H9 (cell line): ENCODE data around the gene SPDL1. TPM values are rescaled to one million over a fixed set of nuclear protein-coding genes. Genes with fewer than 3 reads are reported as not detected.

Source experiments
- DNase-seq: peaks from one replicate; pipeline ENCODE4 v3.0.0-alpha.2; 2017
- H2AFZ ChIP-seq: one replicate; pipeline ENCODE4 v1.6.1; 2013; ENCODE audit warnings: mild to moderate bottlenecking, low read length, control low read depth, moderate library complexity
- H2AK5ac ChIP-seq: 2 replicates; pipeline ENCODE4 v1.6.1; 2013; ENCODE audit warnings: low read length, control low read depth, mixed read lengths; ENCODE audit not compliant: insufficient read length
- H2BK120ac ChIP-seq: one replicate; pipeline ENCODE4 v1.6.1; 2013; ENCODE audit warnings: low read depth, mild to moderate bottlenecking, low read length, control low read depth, inconsistent platforms; ENCODE audit not compliant: poor library complexity, severe bottlenecking
- H2BK12ac ChIP-seq: 2 replicates; pipeline ENCODE4 v1.6.1; 2013; ENCODE audit warnings: low read length, control low read depth, mixed read lengths, low read depth; ENCODE audit not compliant: insufficient read length
- H2BK15ac ChIP-seq: 2 replicates; pipeline ENCODE4 v1.6.1; 2013; ENCODE audit warnings: low read depth, low read length, control low read depth
- H2BK20ac ChIP-seq: one replicate; pipeline ENCODE4 v1.6.1; 2013; ENCODE audit warnings: low read depth, mild to moderate bottlenecking, low read length, control low read depth, inconsistent platforms; ENCODE audit not compliant: poor library complexity, severe bottlenecking
- H2BK5ac ChIP-seq: 2 replicates; pipeline ENCODE4 v1.6.1; 2013; ENCODE audit warnings: low read length, control low read depth, mixed read lengths; ENCODE audit not compliant: insufficient read length
- H3K14ac ChIP-seq: 2 replicates; pipeline ENCODE4 v1.6.1; 2013; ENCODE audit warnings: low read length, control low read depth; ENCODE audit not compliant: insufficient read depth
- H3K18ac ChIP-seq: 2 replicates; pipeline ENCODE4 v1.6.1; 2013; ENCODE audit warnings: low read depth, mild to moderate bottlenecking, mixed read lengths, low read length, control low read depth; ENCODE audit not compliant: insufficient read length
- H3K23ac ChIP-seq: 2 replicates; pipeline ENCODE4 v1.6.1; 2013; ENCODE audit warnings: low read length, control low read depth, mixed read lengths, low read depth; ENCODE audit not compliant: insufficient read length
- H3K23me2 ChIP-seq: 2 replicates; pipeline ENCODE4 v1.6.1; 2013; ENCODE audit warnings: low read depth, mild to moderate bottlenecking, mixed read lengths, low read length, control low read depth; ENCODE audit not compliant: insufficient read length, poor library complexity, severe bottlenecking
- H3K27ac ChIP-seq: 2 replicates; pipeline ENCODE4 v1.5.1; 2013; ENCODE audit warnings: low read length, control low read depth, mixed read lengths, low read depth; ENCODE audit not compliant: insufficient read length
- H3K27me3 ChIP-seq: 2 replicates; pipeline ENCODE4 v1.6.1; 2013; ENCODE audit warnings: low read length, control low read depth, inconsistent platforms; ENCODE audit not compliant: insufficient read depth
- H3K4ac ChIP-seq: 2 replicates; pipeline ENCODE4 v1.6.1; 2013; ENCODE audit warnings: low read depth, mild to moderate bottlenecking, control low read depth, inconsistent platforms, low read length, moderate library complexity
- H3K4me1 ChIP-seq: 2 replicates; pipeline ENCODE4 v1.6.1; 2013; ENCODE audit warnings: low read length, control low read depth, inconsistent platforms; ENCODE audit not compliant: insufficient read depth
- H3K4me2 ChIP-seq: 2 replicates; pipeline ENCODE4 v1.6.1; 2013; ENCODE audit warnings: low read length, control low read depth, mixed read lengths; ENCODE audit not compliant: insufficient read length, insufficient read depth
- H3K56ac ChIP-seq: 2 replicates; pipeline ENCODE4 v1.6.1; 2013; ENCODE audit warnings: low read depth, mild to moderate bottlenecking, mixed read lengths, low read length, control low read depth; ENCODE audit not compliant: insufficient read length
- H3K79me1 ChIP-seq: 2 replicates; pipeline ENCODE4 v1.6.1; 2013; ENCODE audit warnings: low read depth, mild to moderate bottlenecking, moderate library complexity, low read length, control low read depth, inconsistent platforms; ENCODE audit not compliant: insufficient read depth, poor library complexity, severe bottlenecking
- H3K79me2 ChIP-seq: 2 replicates; pipeline ENCODE4 v1.6.1; 2013; ENCODE audit warnings: low read length, control low read depth, inconsistent platforms; ENCODE audit not compliant: insufficient read depth
- H3K9ac ChIP-seq: 2 replicates; pipeline ENCODE4 v1.6.1; 2013; ENCODE audit warnings: low read length, control low read depth, mixed read lengths; ENCODE audit not compliant: insufficient read length; ENCODE audit errors: extremely low read depth
- H3K9me3 ChIP-seq: one replicate; pipeline ENCODE4 v1.6.1; 2013; ENCODE audit warnings: low read depth, low read length, inconsistent platforms; ENCODE audit not compliant: control insufficient read depth
- H3T11ph ChIP-seq: one replicate; pipeline ENCODE4 v1.6.1; 2013; ENCODE audit warnings: mild to moderate bottlenecking, low read length, control low read depth, inconsistent platforms
- H4K20me1 ChIP-seq: one replicate; pipeline ENCODE4 v1.6.1; 2013; ENCODE audit not compliant: control insufficient read depth, insufficient read length, insufficient read depth
- H4K5ac ChIP-seq: 2 replicates; pipeline ENCODE4 v1.6.1; 2013; ENCODE audit warnings: low read depth, mild to moderate bottlenecking, mixed read lengths, low read length, control low read depth; ENCODE audit not compliant: insufficient read length
- H4K8ac ChIP-seq: replicated peaks from 2 replicates; pipeline ENCODE4 v1.6.1; 2013; ENCODE audit warnings: low read length, control low read depth, mixed read lengths, low read depth; ENCODE audit not compliant: insufficient read length
- H4K91ac ChIP-seq: 2 replicates; pipeline ENCODE4 v1.6.1; 2013; ENCODE audit warnings: low read depth, mild to moderate bottlenecking, moderate library complexity, mixed read lengths, low read length, control low read depth; ENCODE audit not compliant: insufficient read length
- H3K27ac Mint-ChIP-seq, 3 experiments: 2 replicates in 2 of 3; 3 replicates in 1 of 3; pipeline ENCODE4 v1.8.0; 2020 to 2021; ENCODE audit warnings: mixed read lengths in 3 of 3, mild to moderate bottlenecking in 1 of 3, moderate library complexity in 1 of 3
- H3K27me3 Mint-ChIP-seq: 2 replicates; pipeline ENCODE4 v1.8.0; 2021; ENCODE audit warnings: low read depth, mild to moderate bottlenecking, moderate library complexity, mixed read lengths
- H3K36me3 Mint-ChIP-seq, 3 experiments: 2 replicates in 2 of 3; 3 replicates in 1 of 3; pipeline ENCODE4 v1.8.0; 2020 to 2021; ENCODE audit warnings: low read depth in 3 of 3, mixed read lengths in 3 of 3; ENCODE audit not compliant: insufficient read depth in 1 of 3
- H3K4me1 Mint-ChIP-seq, 2 experiments: 2 replicates each; pipeline ENCODE4 v1.8.0; 2020; ENCODE audit warnings: mixed read lengths in 2 of 2
- H3K4me3 Mint-ChIP-seq, 2 experiments: 2 replicates in 1 of 2; 3 replicates in 1 of 2; pipeline ENCODE4 v1.8.0; 2020 to 2021; ENCODE audit warnings: mild to moderate bottlenecking in 2 of 2, mixed read lengths in 2 of 2, moderate library complexity in 1 of 2
- H3K9me3 Mint-ChIP-seq, 2 experiments: 2 replicates in 1 of 2; 3 replicates in 1 of 2; pipeline ENCODE4 v1.8.0; 2020; ENCODE audit warnings: mild to moderate bottlenecking in 2 of 2, mixed read lengths in 2 of 2, moderate library complexity in 1 of 2
- WGBS: extraction: QIAGEN DNeasy Blood & Tissue Kit; methylation state at CpG from one replicate; pipeline ENCODE4 v1.1.7; 2013; ENCODE audit warnings: missing lambda C conversion rate, low lambda C conversion rate, mixed read lengths; ENCODE audit not compliant: insufficient read length; ENCODE audit errors: extremely low coverage; 5-methylcytosine and 5-hydroxymethylcytosine counted together
- total RNA-seq: library from RNA; stranded (reverse); gene quantifications from 2 replicates; pipeline ENCODE4 v1.2.1, GENCODE V29; 2021
- TF ChIP-seq, protein P1 (sequence below): fragments of 200-600 bp; sonication (generic); conservative IDR thresholded peaks from 3 replicates; pipeline ENCODE4 v1.8.0; 2021; ENCODE audit warnings: antibody characterized with exemption, mild to moderate bottlenecking

SPDL1 gene
- total RNA-seq, 1 experiment from 2014 or later = 49.4 TPM

GRCh38 chr5:169631360-169631759, 47.8 kb downstream of the SPDL1 start:
- Histone ChIP-seq H2BK12ac (no peak overlapping the region), H3K27ac (no peak overlapping the region), H3K18ac (no peak overlapping the region), H3T11ph (no peak overlapping the region), H3K4me2 (no peak overlapping the region), H3K4ac (no peak overlapping the region), H3K79me2 (no peaks in the 10 kb centered on the region), H3K4me1 (no peaks in the 10 kb centered on the region), H2AK5ac (no peak overlapping the region), H3K27me3 (no peaks in the 10 kb centered on the region), H4K8ac (no peak overlapping the region), H3K9me3 (no peaks in the 10 kb centered on the region), H3K79me1 (no peaks in the 10 kb centered on the region), H4K91ac (no peak overlapping the region), H4K5ac (no peak overlapping the region), H3K9ac (no peak overlapping the region), H4K20me1 (no peaks in the 10 kb centered on the region), H3K14ac (no peak overlapping the region), H2BK20ac (no peak overlapping the region), H3K23me2 (no peaks in the 10 kb centered on the region), H2BK5ac (no peak overlapping the region), H3K56ac (no peak overlapping the region), H2BK120ac (no peak overlapping the region), H2AFZ (no peak overlapping the region), H2BK15ac (no peak overlapping the region), H3K23ac (no peak overlapping the region)
- Mint-ChIP-seq H3K27ac (no peak overlapping the region), H3K4me1 (peaks cover 0 to under 1% of the 10 kb centered on the region in 2 experiments; a peak in 1 of 4 replicates), H3K36me3 (0 out of 7 replicates have a peak, but pooled peaks cover 0 to 2% (median 0%) of the 10 kb centered on the region in 3 experiments), H3K4me3 (no peak overlapping the region), H3K9me3 (peaks cover 2 to 8% of the 10 kb centered on the region in 2 experiments; a peak in 2 of 5 replicates), H3K27me3 (peaks cover 7% of the 10 kb centered on the region)
- WGBS = no CpG with 5 or more reads among the region's 4 CpGs
- no peak for DNase-seq
- TF ChIP-seq, protein P1, sequence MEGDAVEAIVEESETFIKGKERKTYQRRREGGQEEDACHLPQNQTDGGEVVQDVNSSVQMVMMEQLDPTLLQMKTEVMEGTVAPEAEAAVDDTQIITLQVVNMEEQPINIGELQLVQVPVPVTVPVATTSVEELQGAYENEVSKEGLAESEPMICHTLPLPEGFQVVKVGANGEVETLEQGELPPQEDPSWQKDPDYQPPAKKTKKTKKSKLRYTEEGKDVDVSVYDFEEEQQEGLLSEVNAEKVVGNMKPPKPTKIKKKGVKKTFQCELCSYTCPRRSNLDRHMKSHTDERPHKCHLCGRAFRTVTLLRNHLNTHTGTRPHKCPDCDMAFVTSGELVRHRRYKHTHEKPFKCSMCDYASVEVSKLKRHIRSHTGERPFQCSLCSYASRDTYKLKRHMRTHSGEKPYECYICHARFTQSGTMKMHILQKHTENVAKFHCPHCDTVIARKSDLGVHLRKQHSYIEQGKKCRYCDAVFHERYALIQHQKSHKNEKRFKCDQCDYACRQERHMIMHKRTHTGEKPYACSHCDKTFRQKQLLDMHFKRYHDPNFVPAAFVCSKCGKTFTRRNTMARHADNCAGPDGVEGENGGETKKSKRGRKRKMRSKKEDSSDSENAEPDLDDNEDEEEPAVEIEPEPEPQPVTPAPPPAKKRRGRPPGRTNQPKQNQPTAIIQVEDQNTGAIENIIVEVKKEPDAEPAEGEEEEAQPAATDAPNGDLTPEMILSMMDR = no peak
